Right renal cortex interstitium (tissue), 3 donors: ENCODE results near the gene RHEBL1. TPM values are rescaled to one million over a fixed set of nuclear protein-coding genes. Genes with fewer than 3 reads are reported as not detected.

Experiments used
- DNase-seq, 3 donors: peaks; one replicate each; pipeline ENCODE4 v3.0.0-alpha.2; 2013; ENCODE audit warnings: low read depth in 3 of 3, low spot score in 2 of 3
- polyA plus RNA-seq, 3 donors: library from polyadenylated mRNA; unstranded; fragments of 120-200 nt; gene quantifications; one replicate each; pipeline ENCODE4 v1.2.1, GENCODE V29; 2013; ENCODE audit not compliant: insufficient read length in 3 of 3

Gene RHEBL1
- polyA plus RNA-seq, 3 donors: 1.7 to 1.8 (median 1.8) TPM

- DNase-seq: no peak
These were observed 31.4 kb downstream of the RHEBL1 start for GRCh38 chr12:49038291-49038955.

DNA sequence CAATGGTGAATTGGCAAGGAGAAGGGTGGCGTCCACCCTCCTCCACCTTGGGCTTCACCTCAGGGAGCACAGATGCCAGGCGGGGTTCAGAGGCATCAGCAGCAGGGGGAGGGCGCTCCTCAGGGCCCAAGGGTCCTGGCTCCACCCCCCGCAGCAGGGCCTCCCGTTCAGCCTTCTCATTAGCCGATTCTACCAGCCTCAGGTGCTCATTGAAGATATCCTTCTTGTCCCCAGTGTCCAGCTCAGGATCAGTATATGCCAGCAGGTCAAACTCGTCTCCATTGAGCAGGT, 31.9 kb downstream of the RHEBL1 start:
- DNase-seq: no peak

DNA sequence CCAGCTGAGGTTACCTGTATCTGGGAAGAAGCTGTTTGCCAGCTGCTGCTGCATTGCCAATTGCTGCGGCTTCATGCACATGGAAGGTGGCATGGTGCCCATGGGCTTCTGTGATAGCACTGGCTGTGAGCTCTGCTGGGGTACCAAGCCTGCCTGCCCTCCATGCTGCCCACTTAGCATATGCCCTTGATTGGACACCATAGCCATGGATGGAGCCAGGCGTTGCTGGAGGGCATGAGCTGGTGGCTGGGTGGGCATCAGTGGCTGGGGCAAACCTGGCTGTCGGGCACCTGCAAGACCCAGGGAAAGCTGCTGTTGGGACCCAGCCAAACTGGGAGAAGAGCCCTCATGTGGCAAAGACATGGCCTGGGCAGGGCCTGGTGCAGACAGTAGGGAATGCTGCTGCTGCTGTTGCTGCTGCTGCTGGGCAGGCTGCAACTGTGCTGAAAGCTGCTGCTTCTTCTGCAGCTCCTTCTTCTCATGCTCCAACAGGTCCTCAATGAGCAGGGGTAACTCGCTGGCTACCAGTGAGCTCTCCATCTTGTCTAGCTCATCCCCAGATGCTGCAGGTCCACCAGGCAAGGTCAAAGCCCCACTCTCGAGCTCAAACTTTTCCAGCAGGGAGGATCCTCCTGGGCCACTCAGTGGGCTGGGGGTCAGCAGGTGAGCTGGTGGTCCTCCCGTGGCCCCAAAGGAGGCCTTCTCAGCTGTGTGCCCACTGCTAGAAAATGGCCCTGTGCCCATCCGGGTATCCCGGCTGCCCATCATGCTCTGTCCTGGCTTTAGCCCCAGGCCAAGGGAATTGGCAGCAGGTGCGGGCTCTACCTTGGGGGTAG, 32.5 kb downstream of the RHEBL1 start:
- DNase-seq: no peak

DNA sequence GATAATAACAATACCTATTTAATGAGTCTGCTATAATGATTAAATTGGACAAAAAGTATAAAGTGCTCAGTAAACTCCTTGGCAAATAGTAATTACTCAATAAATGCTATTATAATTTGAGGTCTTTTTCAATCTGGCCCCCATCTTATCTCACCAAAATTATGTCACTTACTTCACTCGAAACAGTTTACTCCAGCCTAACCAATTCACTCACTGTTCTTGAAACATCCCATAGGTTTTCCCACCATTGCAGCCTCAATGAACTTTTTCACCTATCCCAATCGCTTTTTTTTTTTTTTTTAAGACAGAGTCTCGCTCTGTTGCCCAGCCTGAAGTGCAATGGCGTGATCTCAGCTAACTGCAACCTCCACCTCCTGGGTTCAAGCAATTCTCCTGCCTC, 33.8 kb downstream of the RHEBL1 start:
- DNase-seq: no peak

- no peak for DNase-seq
These were observed 35.5 kb downstream of the RHEBL1 start for GRCh38 chr12:49034286-49034622.

DNA sequence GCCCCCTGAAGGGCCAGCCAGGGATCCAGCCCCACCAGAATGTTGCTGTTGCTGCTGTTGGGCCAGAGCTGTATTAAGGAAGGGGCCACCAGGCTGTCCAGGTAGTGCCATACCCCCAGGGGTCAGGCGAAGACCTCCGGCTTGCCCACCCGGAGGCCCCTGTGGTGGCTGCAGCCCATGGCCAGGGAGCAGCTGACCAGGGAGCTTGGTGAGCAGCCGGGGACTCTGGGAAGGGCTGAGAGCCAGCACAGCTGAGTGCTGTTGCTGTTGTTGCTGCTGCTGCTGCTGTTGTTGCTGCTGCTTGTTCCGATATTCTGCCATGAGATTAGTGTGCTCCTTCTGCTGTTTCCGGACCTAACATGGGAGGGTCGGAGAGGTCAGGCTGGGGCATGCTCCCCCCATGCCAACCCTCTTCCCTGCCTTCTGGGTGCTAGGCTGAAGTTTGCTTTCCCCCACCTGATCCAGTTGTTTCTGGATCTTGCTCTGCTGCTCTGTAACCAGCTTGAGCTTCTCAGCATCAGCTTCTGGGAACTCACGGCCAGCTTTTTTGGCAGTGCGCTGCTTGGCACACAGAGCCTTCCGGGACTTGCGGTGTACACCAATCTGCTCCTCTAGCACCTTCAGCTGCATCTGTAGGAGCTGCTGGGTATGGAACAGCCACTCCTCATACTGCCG, 36.0 kb downstream of the RHEBL1 start:
- no peak for DNase-seq

DNA sequence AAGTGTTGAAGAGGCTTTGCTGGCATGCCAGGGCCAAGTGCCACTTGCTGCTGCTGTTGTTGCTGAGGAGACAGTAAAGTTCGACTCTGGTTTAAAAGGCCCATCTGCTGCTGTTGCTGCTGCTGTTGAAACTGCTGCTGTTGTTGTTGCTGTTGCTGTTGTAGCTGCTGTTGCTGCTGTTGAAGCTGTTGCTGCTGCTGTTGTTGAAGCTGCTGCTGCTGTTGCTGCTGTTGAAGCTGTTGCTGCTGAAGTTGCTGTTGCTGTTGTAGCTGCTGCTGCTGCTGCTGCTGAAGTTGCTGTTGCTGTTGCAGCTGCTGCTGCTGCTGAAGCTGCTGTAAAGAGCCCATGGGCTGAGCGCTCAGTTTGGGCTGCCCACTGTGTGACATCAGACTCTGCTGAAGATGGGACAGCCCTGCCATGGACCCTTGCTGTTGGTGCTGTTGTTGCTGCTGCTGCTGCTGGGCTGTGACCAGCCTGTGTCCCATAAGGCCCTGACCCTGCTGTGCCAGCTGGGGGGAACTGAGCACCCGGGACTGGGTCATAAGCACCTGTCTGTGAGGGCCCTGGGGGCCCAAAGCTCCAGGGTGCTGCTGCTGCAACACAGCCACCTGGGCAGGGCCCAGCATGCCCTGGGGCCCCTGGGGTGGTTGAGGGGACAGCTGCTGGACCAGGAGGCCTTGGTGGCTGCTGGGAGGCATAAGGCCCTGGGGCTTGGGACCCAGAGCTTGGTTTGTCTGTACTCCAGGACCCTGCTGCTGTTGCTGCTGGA, 36.9 kb downstream of the RHEBL1 start:
- no peak for DNase-seq

DNA sequence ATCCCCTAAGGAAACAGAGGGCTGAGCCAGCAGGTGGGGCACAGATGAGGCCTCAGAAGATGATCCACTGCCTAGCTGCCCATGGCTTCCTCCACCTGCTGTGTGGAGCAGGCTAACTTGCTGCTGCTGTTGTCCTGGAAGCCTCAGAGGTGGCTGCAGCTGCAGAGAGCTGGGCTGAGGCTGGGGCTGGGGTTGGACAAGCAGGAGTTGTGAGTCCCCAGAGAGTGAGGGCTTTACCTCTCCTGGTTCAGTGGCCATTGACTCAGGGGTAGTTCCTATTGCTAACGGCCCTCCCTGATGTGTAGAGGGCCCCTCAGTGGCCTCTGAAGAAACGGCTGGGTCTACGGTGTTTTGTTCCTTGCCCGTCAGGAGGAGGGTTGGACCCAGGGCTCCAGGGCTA, 37.5 kb downstream of the RHEBL1 start:
- DNase-seq: no peak

DNA sequence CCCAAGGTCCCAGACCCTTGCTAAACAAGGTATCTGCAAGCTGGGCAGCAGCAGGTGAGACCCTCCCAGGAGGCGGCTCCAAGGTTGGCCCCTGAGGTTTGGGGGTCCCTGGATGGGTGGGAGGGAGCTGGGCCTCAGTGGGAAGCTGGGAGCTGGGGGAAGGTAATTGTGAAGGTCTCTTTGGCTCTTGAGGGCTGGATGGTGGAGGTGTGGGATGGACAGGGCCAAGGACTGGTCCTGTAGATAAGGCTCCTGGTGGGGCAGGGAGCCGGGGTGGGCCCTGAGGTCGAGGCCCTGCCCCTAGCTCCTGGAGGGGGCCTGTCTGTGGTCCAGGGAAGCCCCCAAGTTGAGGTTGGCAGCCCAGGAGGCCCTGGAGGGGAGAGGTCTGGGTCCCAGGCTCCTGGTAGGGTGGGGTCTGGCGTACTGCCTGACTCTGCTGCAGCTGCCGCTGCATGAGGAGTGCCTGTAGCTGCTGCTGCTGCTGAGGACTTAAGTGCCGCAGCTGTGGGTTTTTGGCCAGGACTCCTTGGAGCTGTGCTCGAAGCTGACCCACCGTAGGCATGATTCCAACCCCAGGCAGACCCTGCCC, 38.1 kb downstream of the RHEBL1 start:
- DNase-seq: no peak

DNA sequence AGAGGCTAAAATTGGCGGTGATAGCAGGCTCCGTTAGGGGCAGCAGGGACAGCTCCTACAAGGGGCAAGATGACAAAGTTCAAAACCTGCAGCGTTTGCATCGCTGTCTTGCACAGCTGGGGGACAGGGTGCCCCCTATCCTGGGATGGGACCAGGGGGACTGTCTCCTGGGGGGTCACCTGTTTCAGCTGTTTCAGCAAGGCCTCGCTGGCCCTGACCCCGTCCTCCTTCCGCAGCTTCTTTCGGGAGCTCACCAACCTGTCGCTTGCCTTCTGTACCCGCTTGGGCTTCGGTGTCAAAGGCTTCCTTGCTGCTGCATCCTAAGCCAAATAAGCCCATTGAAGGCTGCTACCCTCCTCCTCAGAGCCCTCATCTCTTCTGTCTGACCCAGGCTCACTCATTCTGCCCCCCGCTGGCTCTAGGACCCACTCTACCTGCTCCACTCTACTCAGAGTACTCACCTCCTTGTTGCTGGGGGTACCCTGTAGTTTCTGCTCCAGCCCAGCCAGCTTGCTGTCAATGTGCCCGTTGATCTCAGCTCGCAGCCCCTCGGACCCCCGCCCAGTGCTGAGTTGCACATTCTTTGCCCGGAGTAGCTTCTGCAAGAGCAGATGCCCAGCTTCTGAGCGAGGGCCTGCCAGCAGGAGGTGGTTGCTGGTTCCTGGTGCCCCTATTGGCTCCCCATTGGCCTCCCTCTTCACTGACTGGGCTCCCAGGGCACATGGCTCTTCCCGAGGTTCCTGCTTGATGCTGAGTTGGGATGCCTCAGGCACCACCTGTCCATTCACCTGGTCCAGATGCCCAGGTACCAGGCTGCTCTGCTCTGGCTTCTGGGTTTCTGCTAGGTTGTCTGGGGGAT, 38.8 kb downstream of the RHEBL1 start:
- DNase-seq: no peak

GRCh38 chr12:49030119-49030518, 39.7 kb downstream of the RHEBL1 start:
- DNase-seq: no peak

GRCh38 chr12:49028666-49029275, 41.0 kb downstream of the RHEBL1 start:
- no peak for DNase-seq

GRCh38 chr12:49027846-49028555, 41.8 kb downstream of the RHEBL1 start:
- no peak for DNase-seq

GRCh38 chr12:49026678-49027480, 42.9 kb downstream of the RHEBL1 start:
- DNase-seq: no peak

DNA sequence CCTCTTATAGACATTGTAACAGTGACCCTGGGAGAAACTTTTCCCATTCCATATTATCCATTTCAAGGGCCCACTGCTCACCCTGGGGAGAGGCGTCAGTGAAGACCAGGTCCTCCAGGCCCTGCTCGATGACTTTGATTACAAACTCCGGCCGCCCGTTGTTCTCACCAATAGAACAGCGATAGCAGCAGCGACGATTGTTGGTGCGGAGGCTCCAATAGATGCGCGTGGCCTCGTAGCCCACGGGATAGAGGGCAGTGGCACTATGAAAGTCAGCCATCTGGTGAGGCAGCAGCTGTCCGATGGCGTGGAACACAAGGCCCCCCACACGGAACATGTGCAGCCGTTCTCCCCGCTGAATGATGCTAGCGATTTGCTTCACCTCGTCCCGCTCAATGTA, 43.7 kb downstream of the RHEBL1 start:
- no peak for DNase-seq

DNA sequence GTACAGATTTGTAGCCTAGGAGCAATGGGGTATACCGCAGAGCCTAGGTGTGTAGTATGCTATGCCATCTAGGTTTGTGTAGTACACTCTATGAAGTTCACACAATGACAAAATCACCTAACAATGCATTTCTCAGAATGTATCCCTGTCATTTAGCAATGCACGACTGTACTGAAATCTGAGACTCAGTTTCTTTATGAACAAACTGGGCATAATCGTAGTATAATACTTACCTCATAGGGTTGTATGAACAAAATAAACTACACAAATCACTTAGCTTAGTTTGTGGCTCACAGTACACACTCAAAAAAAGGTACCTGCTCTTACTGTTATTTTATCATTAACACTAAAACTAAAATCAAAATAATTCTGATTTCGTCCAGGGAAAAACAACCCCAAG, 44.3 kb downstream of the RHEBL1 start:
- DNase-seq: no peak

GRCh38 chr12:49024543-49024942, 45.2 kb downstream of the RHEBL1 start:
- DNase-seq: no peak

DNA sequence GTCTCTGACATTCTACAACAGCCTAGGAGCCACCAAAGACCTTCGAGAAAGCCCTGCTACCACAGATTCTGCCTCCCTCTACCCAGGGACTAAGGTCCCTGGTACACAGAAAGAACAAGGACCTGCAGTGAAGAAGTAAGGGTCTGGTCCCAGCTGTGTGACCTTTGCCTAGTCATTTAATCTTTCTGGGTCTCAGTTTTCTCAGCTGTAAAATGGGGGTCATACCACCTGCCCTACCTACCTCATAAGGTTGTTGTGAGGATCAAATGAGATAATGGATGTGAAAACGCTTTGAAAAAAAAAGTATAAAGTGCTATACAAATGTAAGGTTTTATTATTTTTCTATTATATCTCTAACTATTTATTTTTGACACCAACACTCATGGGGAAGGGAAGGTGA, 46.0 kb downstream of the RHEBL1 start:
- no peak for DNase-seq
